Fibroblast of villous mesenchyme (primary cell): ENCODE measurements around the gene SDS. TPM values are rescaled to one million over a fixed set of nuclear protein-coding genes. Genes with fewer than 3 reads are reported as not detected.
A peak's percentile ranks its signal among the peaks of the same experiment; 100 is the strongest.

ENCODE experiments used
- DNase-seq: peaks from one replicate; pipeline ENCODE4 v3.0.0-alpha.2; 2010; ENCODE audit warnings: low read depth
- H3K4me3 ChIP-seq: 2 replicates; pipeline ENCODE4 v1.5.1; 2011; ENCODE audit warnings: low read depth, mild to moderate bottlenecking, low read length
- total RNA-seq: library from RNA; depleted of rRNA; stranded (reverse); fragments of >200 nt; gene quantifications from 2 replicates; pipeline ENCODE4 v1.2.3, GENCODE V29; 2012
- TF ChIP-seq, protein P1 (sequence below): IDR thresholded peaks from 2 replicates; pipeline ENCODE4 v1.5.1; 2012; ENCODE audit warnings: low read depth, mild to moderate bottlenecking, low read length; ENCODE audit not compliant: insufficient read depth

The SDS gene
- total RNA-seq, 1 donor: not detected

DNA sequence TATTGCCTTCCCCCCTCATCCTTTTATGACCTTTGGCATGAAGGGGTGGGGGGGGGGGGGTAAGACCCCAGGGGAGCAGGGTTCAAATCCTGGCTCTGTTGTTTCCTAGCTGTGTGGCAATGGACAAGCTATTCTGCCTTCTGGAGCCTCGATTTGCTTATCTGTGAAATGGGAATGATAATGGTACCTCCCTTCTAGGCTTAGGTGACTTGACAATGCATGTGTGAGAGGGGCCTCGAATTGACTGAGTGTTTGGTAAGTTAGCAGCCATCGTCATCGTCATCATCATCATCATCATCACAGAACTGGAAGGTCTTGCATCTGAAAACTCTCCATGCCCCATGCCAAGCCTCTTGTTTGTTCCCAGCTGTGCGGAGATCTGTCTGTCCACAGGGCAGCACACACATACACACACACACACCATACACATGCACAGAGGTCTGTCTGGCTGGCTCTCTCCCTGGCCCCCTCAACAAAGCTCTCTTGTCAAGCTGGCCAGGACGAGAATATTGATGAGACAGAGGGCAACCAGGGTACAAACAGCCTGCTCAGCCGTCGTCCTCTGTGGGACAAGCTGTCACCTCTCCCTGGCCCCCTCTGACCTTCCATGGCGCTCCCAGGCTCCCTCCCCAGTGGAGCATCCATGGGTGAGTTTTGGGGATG lies 5.9 kb upstream of the SDS start:
- no peak overlapping the region for H3K4me3 ChIP-seq
- TF ChIP-seq, protein P1, sequence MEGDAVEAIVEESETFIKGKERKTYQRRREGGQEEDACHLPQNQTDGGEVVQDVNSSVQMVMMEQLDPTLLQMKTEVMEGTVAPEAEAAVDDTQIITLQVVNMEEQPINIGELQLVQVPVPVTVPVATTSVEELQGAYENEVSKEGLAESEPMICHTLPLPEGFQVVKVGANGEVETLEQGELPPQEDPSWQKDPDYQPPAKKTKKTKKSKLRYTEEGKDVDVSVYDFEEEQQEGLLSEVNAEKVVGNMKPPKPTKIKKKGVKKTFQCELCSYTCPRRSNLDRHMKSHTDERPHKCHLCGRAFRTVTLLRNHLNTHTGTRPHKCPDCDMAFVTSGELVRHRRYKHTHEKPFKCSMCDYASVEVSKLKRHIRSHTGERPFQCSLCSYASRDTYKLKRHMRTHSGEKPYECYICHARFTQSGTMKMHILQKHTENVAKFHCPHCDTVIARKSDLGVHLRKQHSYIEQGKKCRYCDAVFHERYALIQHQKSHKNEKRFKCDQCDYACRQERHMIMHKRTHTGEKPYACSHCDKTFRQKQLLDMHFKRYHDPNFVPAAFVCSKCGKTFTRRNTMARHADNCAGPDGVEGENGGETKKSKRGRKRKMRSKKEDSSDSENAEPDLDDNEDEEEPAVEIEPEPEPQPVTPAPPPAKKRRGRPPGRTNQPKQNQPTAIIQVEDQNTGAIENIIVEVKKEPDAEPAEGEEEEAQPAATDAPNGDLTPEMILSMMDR: no peak
- DNase-seq: no peak

DNA sequence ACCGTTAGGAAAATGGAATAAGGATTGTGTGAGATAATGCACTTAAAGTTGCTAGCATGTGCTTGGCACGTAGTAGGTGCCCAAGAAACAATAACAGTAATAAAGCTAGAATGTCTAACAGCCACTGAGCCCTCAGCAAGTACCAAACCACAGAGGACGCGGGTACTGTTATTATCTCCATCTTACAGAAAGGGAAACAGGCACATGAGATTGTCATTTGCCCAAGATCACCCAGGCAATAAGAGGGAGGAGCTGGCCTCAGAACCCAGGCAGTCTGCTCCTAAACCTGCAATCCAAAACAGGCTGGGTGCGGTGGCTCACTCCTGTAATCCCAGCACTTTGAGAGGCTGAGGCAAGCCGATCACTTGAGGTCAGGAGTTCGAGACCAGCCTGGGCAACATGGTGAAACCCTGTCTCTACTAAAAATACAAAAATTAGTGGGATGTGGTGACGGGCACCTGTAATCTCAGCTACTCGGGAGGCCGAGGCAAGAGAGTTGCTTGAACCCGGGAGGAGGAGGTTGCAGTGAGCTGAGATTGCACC lies 5.1 kb upstream of the SDS start:
- no peak for DNase-seq
- H3K4me3 ChIP-seq: no peak overlapping the region
- TF ChIP-seq, protein P1: no peak

DNA sequence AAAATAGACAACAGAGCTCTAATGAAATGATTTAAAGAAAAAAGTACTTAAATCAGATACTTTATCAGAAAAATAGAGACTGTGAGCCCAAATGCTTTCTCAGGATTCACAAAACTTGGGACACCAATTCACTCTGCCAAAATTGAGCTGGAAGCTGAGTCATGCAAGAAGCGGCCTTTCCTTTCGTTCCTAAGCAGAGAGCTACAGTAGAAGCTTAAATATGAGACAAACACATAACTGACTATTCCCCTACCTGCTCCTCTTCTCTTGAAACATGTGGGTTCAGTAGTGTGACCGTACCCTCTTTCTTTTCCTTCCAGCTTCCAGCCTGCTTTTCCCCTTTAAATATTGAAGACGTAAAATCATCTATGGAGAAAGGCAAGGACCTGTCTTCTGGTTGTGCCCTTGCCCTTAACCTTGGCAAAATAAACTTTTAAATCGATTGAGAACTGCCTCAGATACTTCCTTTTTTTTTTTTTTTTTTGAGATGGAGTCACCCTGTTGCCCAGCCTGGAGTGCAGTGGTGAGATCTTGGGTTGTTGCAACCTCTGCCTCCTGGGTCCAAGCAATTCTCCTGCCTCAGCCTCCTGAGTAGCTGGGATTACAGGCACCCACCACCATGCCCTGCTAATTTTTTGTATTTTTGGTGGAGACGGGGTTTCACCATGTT lies 4.4 kb upstream of the SDS start:
- DNase-seq: peak; percentile 36
- TF ChIP-seq, protein P1: no peak
- H3K4me3 ChIP-seq: no peak overlapping the region

DNA sequence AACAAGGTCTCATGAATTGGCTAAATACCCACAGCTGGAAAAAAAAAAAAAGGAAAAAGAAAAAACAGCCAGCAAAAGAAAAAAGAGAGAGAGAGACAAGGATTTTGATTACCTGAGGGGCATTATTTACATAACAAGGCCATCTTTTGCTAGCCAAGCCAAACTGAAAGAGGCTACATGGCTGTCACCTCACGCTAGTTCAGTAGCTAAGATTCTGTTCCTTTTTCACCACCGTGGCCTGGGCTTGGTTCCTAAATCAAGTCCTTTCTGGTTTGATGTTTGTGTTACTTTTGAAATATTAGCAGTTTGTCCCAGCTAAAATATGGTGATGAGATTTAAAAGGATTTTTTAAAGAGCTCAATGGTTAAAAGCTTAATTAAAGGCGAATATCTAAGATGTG lies 2.0 kb upstream of the SDS start:
- no peak for DNase-seq
- TF ChIP-seq, protein P1: no peak
- no peak overlapping the region for H3K4me3 ChIP-seq

DNA sequence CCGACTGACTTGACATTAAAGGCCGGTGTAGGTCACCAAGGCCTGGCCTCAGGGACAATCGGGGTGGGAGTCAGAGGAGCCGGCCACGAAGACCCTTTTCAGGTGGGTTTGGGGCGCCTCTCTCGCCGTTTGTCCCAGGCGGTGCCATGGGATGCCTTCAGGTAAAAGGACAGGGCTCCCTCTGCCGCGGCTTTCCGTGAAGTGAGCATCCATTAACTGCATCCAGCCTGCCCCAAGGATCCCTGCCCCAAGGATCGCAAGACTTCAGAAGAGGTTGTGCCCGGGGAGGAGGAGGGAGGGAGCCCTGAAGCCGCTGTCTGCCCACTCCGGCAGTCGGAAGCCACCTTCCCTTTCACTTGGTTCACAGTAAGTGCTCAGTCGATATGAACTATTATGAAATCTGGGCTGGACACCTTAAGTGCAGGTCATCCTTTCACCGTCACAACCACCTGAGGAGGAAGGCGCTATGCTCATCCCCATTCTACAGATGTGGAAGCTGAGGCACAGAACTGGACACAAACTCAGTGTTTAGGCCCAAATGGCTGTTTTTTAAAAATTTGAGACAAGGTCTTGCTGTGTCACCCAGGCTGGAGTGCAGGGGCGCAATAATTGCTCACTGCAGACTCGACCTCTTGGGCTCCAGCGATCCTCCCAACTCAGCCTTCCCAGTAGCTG lies 964 bp downstream of the SDS start:
- H3K4me3 ChIP-seq: no peak overlapping the region
- DNase-seq: no peak
- TF ChIP-seq, protein P1: no peak

DNA sequence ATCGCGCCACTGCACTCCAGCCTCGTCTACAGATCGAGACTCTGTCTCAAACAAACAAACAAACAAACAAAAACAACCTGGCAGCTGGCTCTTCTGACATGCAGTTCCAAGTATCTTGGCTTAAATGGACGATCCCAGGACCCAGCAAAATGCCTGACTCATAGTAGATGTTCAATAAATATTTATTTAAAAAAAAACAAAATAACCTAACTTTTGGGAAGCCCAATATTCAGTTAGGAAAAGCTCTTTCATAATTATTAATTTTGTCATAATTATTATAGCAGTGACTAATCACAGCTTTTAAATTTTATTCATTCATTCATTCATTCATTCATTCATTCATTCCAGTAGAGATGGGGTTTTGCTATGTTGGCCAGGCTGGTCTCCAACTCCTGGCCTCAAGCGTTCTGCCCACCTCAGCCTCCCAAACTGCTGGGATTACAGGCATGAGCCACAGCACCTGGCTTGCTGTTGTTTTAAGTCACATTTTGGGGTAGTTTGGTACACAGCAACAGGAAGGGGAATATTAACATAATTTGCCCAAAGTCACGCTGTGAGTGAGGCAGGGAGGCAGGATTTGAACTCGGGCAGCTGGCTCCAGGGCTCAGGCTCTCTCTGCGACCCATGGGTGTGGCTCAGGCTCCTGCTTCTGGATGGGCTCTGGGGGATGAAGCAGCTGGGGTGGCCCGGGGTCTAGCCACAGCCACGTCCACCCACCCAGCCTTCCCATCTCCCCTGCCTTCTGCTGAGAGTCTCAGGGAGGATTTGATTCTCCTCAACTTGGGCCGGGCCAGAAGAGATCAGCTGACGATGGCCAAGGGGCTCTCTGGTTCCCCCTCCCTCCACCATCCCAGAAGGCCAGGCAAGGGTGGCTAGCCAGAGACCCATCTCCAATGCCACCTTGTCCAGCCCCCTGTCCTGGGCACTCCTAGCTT lies 2.4 kb downstream of the SDS start:
- TF ChIP-seq, protein P1: no peak
- no peak for DNase-seq
- no peak overlapping the region for H3K4me3 ChIP-seq
